GM23338 (cell line): ENCODE measurements around the gene RAB7B. TPM values are rescaled to one million over a fixed set of nuclear protein-coding genes. Genes with fewer than 3 reads are reported as not detected.

ENCODE experiments used
- ATAC-seq: fragments of 200-7000 bp; cut with Tn5 transposase; 3 replicates; pipeline ENCODE4 v1.9.1; 2020
- DNase-seq: peaks from one replicate; pipeline ENCODE4 v3.0.0-alpha.2; 2015; ENCODE audit warnings: low spot score
- H2AFZ ChIP-seq: fragments of 200-600 bp; sonication (generic); 2 replicates; pipeline ENCODE4 v1.8.0; 2016; ENCODE audit warnings: antibody characterized with exemption, mild to moderate bottlenecking, moderate library complexity
- H3F3A ChIP-seq: fragments of 200-600 bp; sonication (generic); replicated peaks from 2 replicates; pipeline ENCODE4 v1.8.0; 2017; ENCODE audit warnings: antibody characterized with exemption, mixed run types, low read depth
- H3K27ac ChIP-seq: fragments of 200-600 bp; sonication (generic); 2 replicates; pipeline ENCODE4 v1.6.1; 2016; ENCODE audit warnings: low read depth
- H3K27me3 ChIP-seq: fragments of 200-600 bp; sonication (generic); 2 replicates; pipeline ENCODE4 v1.8.0; 2016; ENCODE audit warnings: mild to moderate bottlenecking, mixed run types, moderate library complexity; ENCODE audit not compliant: insufficient read depth
- H3K36me3 ChIP-seq: fragments of 200-600 bp; sonication (generic); 2 replicates; pipeline ENCODE4 v1.8.0; 2016; ENCODE audit warnings: mild to moderate bottlenecking; ENCODE audit not compliant: insufficient read depth
- H3K4me1 ChIP-seq: fragments of 200-600 bp; sonication (generic); 2 replicates; pipeline ENCODE4 v1.8.0; 2016; ENCODE audit warnings: mild to moderate bottlenecking, moderate library complexity; ENCODE audit not compliant: insufficient read depth
- H3K4me2 ChIP-seq: fragments of 200-600 bp; sonication (generic); 2 replicates; pipeline ENCODE4 v1.7.1; 2017; ENCODE audit warnings: mixed run types
- H3K4me3 ChIP-seq: fragments of 200-600 bp; sonication (generic); 2 replicates; pipeline ENCODE4 v1.6.1; 2016; ENCODE audit warnings: mixed run types
- H3K79me2 ChIP-seq: fragments of 200-600 bp; sonication (generic); replicated peaks from 2 replicates; pipeline ENCODE4 v1.8.0; 2017; ENCODE audit warnings: mild to moderate bottlenecking; ENCODE audit not compliant: insufficient read depth
- H3K9me2 ChIP-seq: fragments of 200-600 bp; sonication (generic); 2 replicates; pipeline ENCODE4 v1.8.0; 2017; ENCODE audit not compliant: insufficient read depth
- H4K20me1 ChIP-seq: fragments of 200-600 bp; sonication (generic); replicated peaks from 2 replicates; pipeline ENCODE4 v1.8.0; 2017; ENCODE audit warnings: mild to moderate bottlenecking; ENCODE audit not compliant: insufficient read depth
- H3K27ac Mint-ChIP-seq: 2 replicates; pipeline ENCODE4 v1.8.0; 2020; ENCODE audit warnings: inconsistent platforms, mild to moderate bottlenecking, moderate library complexity, mixed read lengths
- H3K27me3 Mint-ChIP-seq: 3 replicates; pipeline ENCODE4 v1.8.0; 2022; ENCODE audit warnings: low read depth, mild to moderate bottlenecking, moderate library complexity, mixed read lengths, inconsistent platforms; ENCODE audit not compliant: insufficient read depth, poor library complexity
- H3K36me3 Mint-ChIP-seq: 3 replicates; pipeline ENCODE4 v1.8.0; 2021; ENCODE audit warnings: low read depth, mild to moderate bottlenecking, inconsistent platforms, moderate library complexity, mixed read lengths
- H3K4me1 Mint-ChIP-seq: 3 replicates; pipeline ENCODE4 v1.8.0; 2020; ENCODE audit warnings: mild to moderate bottlenecking, inconsistent platforms, mixed read lengths
- H3K4me3 Mint-ChIP-seq: 3 replicates; pipeline ENCODE4 v1.8.0; 2021; ENCODE audit warnings: moderate library complexity, mild to moderate bottlenecking, inconsistent platforms, mixed read lengths
- H3K9me3 Mint-ChIP-seq: 3 replicates; pipeline ENCODE4 v1.8.0; 2020; ENCODE audit warnings: moderate library complexity, mild to moderate bottlenecking, inconsistent platforms, mixed read lengths
- CREB1 ChIP-seq: fragments of 250-450 bp; sonication (Bioruptor Pico); IDR thresholded peaks from 2 replicates; pipeline ENCODE4 v1.5.0; 2020; ENCODE audit warnings: low read depth, mild to moderate bottlenecking, moderate library complexity
- CTCF ChIP-seq, 2 experiments: fragments of 200-600 bp in 1 of 2; sonication (generic) in 1 of 2; conservative IDR thresholded peaks; 2 replicates each; pipeline versions ENCODE4 v1.5.1 to v1.6.1; 2016 to 2017; ENCODE audit warnings: antibody characterized with exemption in 2 of 2, low read depth in 2 of 2, mild to moderate bottlenecking in 2 of 2, moderate library complexity in 1 of 2
- EZH2 ChIP-seq: fragments of 200-600 bp; sonication (generic); IDR thresholded peaks from one replicate; pipeline ENCODE4 v1.8.0; 2017; ENCODE audit warnings: antibody characterized with exemption, mild to moderate bottlenecking, low read depth; ENCODE audit not compliant: unreplicated experiment
- JUNB ChIP-seq: IDR thresholded peaks from one replicate; pipeline ENCODE4 v1.6.1; 2016; ENCODE audit warnings: antibody characterized with exemption; ENCODE audit not compliant: unreplicated experiment
- NANOG ChIP-seq: IDR thresholded peaks from 2 replicates; pipeline ENCODE4 v1.6.1; 2016; ENCODE audit warnings: antibody characterized with exemption, borderline replicate concordance
- POLR2AphosphoS5 ChIP-seq: IDR thresholded peaks from 2 replicates; pipeline ENCODE4 v1.6.1; 2016; ENCODE audit warnings: antibody characterized with exemption, low read depth
- STAT1 ChIP-seq: IDR thresholded peaks from one replicate; pipeline ENCODE4 v1.6.1; 2016; ENCODE audit warnings: antibody characterized with exemption; ENCODE audit not compliant: unreplicated experiment
- ZNF331 ChIP-seq: fragments of 250-450 bp; sonication (Bioruptor Pico); IDR thresholded peaks from 2 replicates; pipeline ENCODE4 v1.5.0; 2020; ENCODE audit warnings: low read depth, mild to moderate bottlenecking, moderate library complexity
- polyA plus RNA-seq: library from polyadenylated mRNA; unstranded; fragments of >200 nt; fragmentation: Nextera tagmentation; extraction: Ambion mirVana; gene quantifications from 2 replicates; pipeline ENCODE4 v1.2.1, GENCODE V29; 2016
- total RNA-seq: library from RNA; depleted of rRNA; stranded (reverse); fragments of >200 nt; shearing (Covaris generic); gene quantifications from 2 replicates; pipeline ENCODE4 v1.2.3, GENCODE V29; 2014

RAB7B gene
- total and polyA plus RNA-seq, 2 experiments from 2014 or later: not detected

GRCh38 chr1:205950826-205951549, 52.2 kb downstream of the RAB7B start:
- Histone ChIP-seq H4K20me1 (no peaks in the 10 kb centered on the region), H3K27ac (no peak overlapping the region), H3K4me2 (no peak overlapping the region), H3F3A (no peaks in the 10 kb centered on the region), H2AFZ (no peak overlapping the region), H3K79me2 (no peaks in the 10 kb centered on the region), H3K36me3 (no peaks in the 10 kb centered on the region), H3K9me2 (no peaks in the 10 kb centered on the region), H3K27me3 (no peaks in the 10 kb centered on the region), H3K4me1 (peaks cover 3% of the 10 kb centered on the region; the same call in 1 of the 2 replicates), H3K4me3 (no peak overlapping the region)
- no peak overlapping the region for H3K27ac Mint-ChIP-seq
- H3K4me1 Mint-ChIP-seq: peaks cover 19% of the 10 kb centered on the region; the same call in 2 of the 3 replicates
- DNase-seq (no peak), ATAC-seq (no peak)
- H3K9me3 Mint-ChIP-seq: no peaks in the 10 kb centered on the region; the same call in 2 of the 3 replicates
- no peaks in the 10 kb centered on the region for H3K36me3 Mint-ChIP-seq
- no peak overlapping the region for H3K4me3 Mint-ChIP-seq
- TF ChIP-seq JUNB: no peak
- TF ChIP-seq EZH2: no peak
- no peak for TF ChIP-seq POLR2AphosphoS5
- TF ChIP-seq ZNF331 (CRISPR knock-in tag): no peak
- peaks cover 5% of the 10 kb centered on the region for H3K27me3 Mint-ChIP-seq

DNA sequence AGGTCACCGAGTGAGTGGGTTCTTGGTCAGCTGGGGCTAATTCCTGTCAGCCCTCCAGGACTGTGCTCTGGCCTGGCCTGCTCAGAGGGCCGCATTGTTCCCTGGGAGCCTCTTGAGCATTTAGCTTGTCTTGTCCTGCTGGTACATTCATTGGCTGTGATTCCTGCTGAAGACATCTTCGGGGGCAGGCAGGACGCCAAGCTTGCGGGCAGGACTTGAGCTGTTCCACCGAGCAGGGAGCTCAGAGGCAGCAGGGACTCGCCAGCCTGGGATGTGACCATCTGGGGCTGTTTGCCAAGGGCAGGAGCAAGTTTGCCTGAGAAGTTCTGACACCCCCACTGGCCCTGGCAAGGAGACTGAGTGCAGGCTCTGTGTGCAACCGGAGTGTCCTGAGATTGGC, 52.9 kb downstream of the RAB7B start:
- Histone ChIP-seq H3K4me3 (no peak overlapping the region), H3K36me3 (no peaks in the 10 kb centered on the region), H4K20me1 (no peaks in the 10 kb centered on the region), H3K27me3 (no peaks in the 10 kb centered on the region), H3K4me2 (no peak overlapping the region), H3K79me2 (no peaks in the 10 kb centered on the region), H3F3A (no peaks in the 10 kb centered on the region), H2AFZ (no peak overlapping the region), H3K9me2 (no peaks in the 10 kb centered on the region), H3K27ac (no peak overlapping the region), H3K4me1 (peaks cover 3% of the 10 kb centered on the region; the same call in 1 of the 2 replicates)
- H3K4me3 Mint-ChIP-seq: no peak overlapping the region
- H3K9me3 Mint-ChIP-seq: no peaks in the 10 kb centered on the region; the same call in 2 of the 3 replicates
- no peak overlapping the region for H3K27ac Mint-ChIP-seq
- ATAC-seq: no peak
- peaks cover 19% of the 10 kb centered on the region; the same call in 2 of the 3 replicates for H3K4me1 Mint-ChIP-seq
- H3K36me3 Mint-ChIP-seq: no peaks in the 10 kb centered on the region
- peaks cover 2% of the 10 kb centered on the region for H3K27me3 Mint-ChIP-seq
- TF ChIP-seq JUNB: no peak
- no peak for TF ChIP-seq POLR2AphosphoS5
- no peak for TF ChIP-seq CREB1 (CRISPR knock-in tag)
- no peak for TF ChIP-seq NANOG
- DNase-seq: no peak

- Mint-ChIP-seq H3K27ac (no peak overlapping the region), H3K27me3 (peaks cover 2% of the 10 kb centered on the region), H3K4me1 (peaks cover 17% of the 10 kb centered on the region; the same call in 2 of the 3 replicates), H3K9me3 (no peaks in the 10 kb centered on the region; the same call in 2 of the 3 replicates), H3K4me3 (no peak overlapping the region), H3K36me3 (no peaks in the 10 kb centered on the region)
- TF ChIP-seq CTCF (conservative IDR thresholded peaks at IDR 0.05; ENCODE audit: low read depth in 2 of 2) (no peak), STAT1 (no peak)
- no peaks in the 10 kb centered on the region for H3K9me2 ChIP-seq
- peaks cover 3% of the 10 kb centered on the region; the same call in 1 of the 2 replicates for H3K4me1 ChIP-seq
- H3K27me3 ChIP-seq: no peaks in the 10 kb centered on the region
- no peak overlapping the region for H2AFZ ChIP-seq
- H3K79me2 ChIP-seq: no peaks in the 10 kb centered on the region
- no peak for ATAC-seq
- no peak overlapping the region for H3K27ac ChIP-seq
- no peak overlapping the region for H3K4me3 ChIP-seq
- DNase-seq: no peak
- no peaks in the 10 kb centered on the region for H3K36me3 ChIP-seq
- no peaks in the 10 kb centered on the region for H4K20me1 ChIP-seq
- H3F3A ChIP-seq: no peaks in the 10 kb centered on the region
- no peak overlapping the region for H3K4me2 ChIP-seq
Observed at GRCh38 chr1:205949753-205950152, 53.4 kb downstream of the RAB7B start.
